ENCODE results near the gene IQCK. TPM values are rescaled to one million over a fixed set of nuclear protein-coding genes. Genes with fewer than 3 reads are reported as not detected.
A peak's percentile ranks its signal among the peaks of the same experiment; 100 is the strongest.

IQCK gene
- total RNA-seq, 1 experiment from 2014 or later: 15.5 TPM

- Histone ChIP-seq H3K36me3 (ENCODE audit: control insufficient read depth, insufficient read depth, low read length) (no peaks in the 10 kb centered on the region), H3K9me3 (ENCODE audit: control insufficient read depth, insufficient read depth, low read depth, low read length) (no peaks in the 10 kb centered on the region), H3K4me1 (ENCODE audit: control insufficient read depth, insufficient read depth, low read length) (peaks cover 11% of the 10 kb centered on the region), H3K27me3 (ENCODE audit: control insufficient read depth, insufficient read depth, low read length) (no peaks in the 10 kb centered on the region), H3K4me3 (ENCODE audit: low read depth in 2 of 2, low read length in 2 of 2) (no peak overlapping the region), H3K27ac (ENCODE audit: low read length) (peak overlapping the region; percentile 7; the same call in 1 of the 2 replicates)
- peak; percentile 76 for ATAC-seq
- in situ Hi-C loops (cut with HindIII; ENCODE audit: low pct_unique_long_range_greater_than_20kb, low sequenced_read_pairs) (no loop called here), intact Hi-C loops (cut with micrococcal nuclease; ENCODE audit: unreplicated experiment) (no loop called here)
- no TSS peak for BruUV-seq (replicated peaks)
- DNase-seq (ENCODE audit: low read depth, low spot score): no peak
- ChIA-PET CTCF (no interaction called here), POLR2A (interaction anchor here (0.7 kb wide), 1 partner anchor 216 kb away, joined by 5 read pairs; no protein-coding TSS in a partner anchor)
- TF ChIP-seq POLR2AphosphoS5 (IDR thresholded peaks at IDR 0.05; ENCODE audit: low read depth, low read length): no peak
- no peak for TF ChIP-seq CTCF (IDR thresholded peaks at IDR 0.05)
- no peak for TF ChIP-seq SIN3A (IDR thresholded peaks at IDR 0.05; ENCODE audit: borderline replicate concordance, insufficient read depth, low read depth, low read length)
- TF ChIP-seq, protein P1, sequence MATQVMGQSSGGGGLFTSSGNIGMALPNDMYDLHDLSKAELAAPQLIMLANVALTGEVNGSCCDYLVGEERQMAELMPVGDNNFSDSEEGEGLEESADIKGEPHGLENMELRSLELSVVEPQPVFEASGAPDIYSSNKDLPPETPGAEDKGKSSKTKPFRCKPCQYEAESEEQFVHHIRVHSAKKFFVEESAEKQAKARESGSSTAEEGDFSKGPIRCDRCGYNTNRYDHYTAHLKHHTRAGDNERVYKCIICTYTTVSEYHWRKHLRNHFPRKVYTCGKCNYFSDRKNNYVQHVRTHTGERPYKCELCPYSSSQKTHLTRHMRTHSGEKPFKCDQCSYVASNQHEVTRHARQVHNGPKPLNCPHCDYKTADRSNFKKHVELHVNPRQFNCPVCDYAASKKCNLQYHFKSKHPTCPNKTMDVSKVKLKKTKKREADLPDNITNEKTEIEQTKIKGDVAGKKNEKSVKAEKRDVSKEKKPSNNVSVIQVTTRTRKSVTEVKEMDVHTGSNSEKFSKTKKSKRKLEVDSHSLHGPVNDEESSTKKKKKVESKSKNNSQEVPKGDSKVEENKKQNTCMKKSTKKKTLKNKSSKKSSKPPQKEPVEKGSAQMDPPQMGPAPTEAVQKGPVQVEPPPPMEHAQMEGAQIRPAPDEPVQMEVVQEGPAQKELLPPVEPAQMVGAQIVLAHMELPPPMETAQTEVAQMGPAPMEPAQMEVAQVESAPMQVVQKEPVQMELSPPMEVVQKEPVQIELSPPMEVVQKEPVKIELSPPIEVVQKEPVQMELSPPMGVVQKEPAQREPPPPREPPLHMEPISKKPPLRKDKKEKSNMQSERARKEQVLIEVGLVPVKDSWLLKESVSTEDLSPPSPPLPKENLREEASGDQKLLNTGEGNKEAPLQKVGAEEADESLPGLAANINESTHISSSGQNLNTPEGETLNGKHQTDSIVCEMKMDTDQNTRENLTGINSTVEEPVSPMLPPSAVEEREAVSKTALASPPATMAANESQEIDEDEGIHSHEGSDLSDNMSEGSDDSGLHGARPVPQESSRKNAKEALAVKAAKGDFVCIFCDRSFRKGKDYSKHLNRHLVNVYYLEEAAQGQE (IDR thresholded peaks at IDR 0.05; ENCODE audit: insufficient read depth in 1 of 2, low read depth in 2 of 2, low read length in 1 of 2): no peak
- TF ChIP-seq TCF7L2 (IDR thresholded peaks at IDR 0.05; ENCODE audit: low read depth, low read length): no peak
Measured at GRCh38 chr16:19810817-19811731, 93.0 kb downstream of the IQCK start.

GRCh38 chr16:19812986-19813385 lies 94.9 kb downstream of the IQCK start:
- in situ Hi-C loops (cut with HindIII; ENCODE audit: low pct_unique_long_range_greater_than_20kb, low sequenced_read_pairs): no loop called here
- TF ChIP-seq POLR2AphosphoS5 (IDR thresholded peaks at IDR 0.05; ENCODE audit: low read depth, low read length): no peak
- TF ChIP-seq TCF7L2 (IDR thresholded peaks at IDR 0.05; ENCODE audit: low read depth, low read length): no peak
- TF ChIP-seq, protein P1 (IDR thresholded peaks at IDR 0.05; ENCODE audit: insufficient read depth in 1 of 2, low read depth in 2 of 2, low read length in 1 of 2): no peak
- POLR2A ChIA-PET: no interaction called here

More at GRCh38 chr16:19812986-19813385, 94.9 kb downstream of the IQCK start:
- H3K27me3 ChIP-seq (ENCODE audit: control insufficient read depth, insufficient read depth, low read length): no peaks in the 10 kb centered on the region
- intact Hi-C loops (cut with micrococcal nuclease; ENCODE audit: unreplicated experiment): no loop called here
- H3K36me3 ChIP-seq (ENCODE audit: control insufficient read depth, insufficient read depth, low read length): no peaks in the 10 kb centered on the region
- no peak overlapping the region for H3K27ac ChIP-seq (ENCODE audit: low read length)
- TSS peak; percentile 52 for BruUV-seq (replicated peaks)
- no peak overlapping the region for H3K4me3 ChIP-seq (ENCODE audit: low read depth in 2 of 2, low read length in 2 of 2)
- ATAC-seq: no peak
- no peaks in the 10 kb centered on the region for H3K9me3 ChIP-seq (ENCODE audit: control insufficient read depth, insufficient read depth, low read depth, low read length)
- no peak for DNase-seq (ENCODE audit: low read depth, low spot score)
- peaks cover 8% of the 10 kb centered on the region for H3K4me1 ChIP-seq (ENCODE audit: control insufficient read depth, insufficient read depth, low read length)
- CTCF ChIA-PET: no interaction called here

Data from Panc1 (cell line).